ENCODE results near the gene UBL5. TPM values are rescaled to one million over a fixed set of nuclear protein-coding genes. Genes with fewer than 3 reads are reported as not detected.
"Not testable (repeated sequence)": the region's sequence is repeated elsewhere in the genome, so short reads cannot be mapped to it uniquely, and the experiment has no call there.

UBL5 gene
- total RNA-seq, 1 experiment from 2014 or later = 302 TPM

DNA sequence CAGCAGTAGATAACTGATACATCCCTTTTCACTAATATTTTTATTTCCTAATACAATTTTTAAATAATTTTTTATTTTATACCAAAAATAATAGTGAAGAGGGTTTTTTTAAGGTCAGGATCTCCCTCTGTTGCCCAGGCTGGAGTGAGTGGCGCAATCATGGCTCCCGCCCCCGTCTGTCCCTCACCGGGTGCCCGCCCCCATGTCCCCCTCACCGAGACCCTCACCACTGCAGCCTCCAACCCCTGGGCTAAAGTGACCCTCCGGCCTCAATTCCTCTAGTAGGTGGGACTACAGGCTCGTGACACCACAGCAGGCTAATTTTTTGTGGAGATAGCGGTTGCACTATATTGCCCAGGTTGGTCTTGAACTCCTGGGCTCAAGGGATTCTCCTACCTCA, 41.4 kb upstream of the UBL5 start:
- Mint-ChIP-seq H3K27ac (ENCODE audit: low read depth, unreplicated experiment) (peak overlapping the region; percentile 71), H3K9me3 (ENCODE audit: unreplicated experiment) (no peaks in the 10 kb centered on the region), H3K4me1 (ENCODE audit: insufficient read depth, unreplicated experiment) (peaks cover 16% of the 10 kb centered on the region), H3K4me3 (ENCODE audit: unreplicated experiment) (peak overlapping the region; percentile 93), H3K27me3 (ENCODE audit: insufficient read depth, unreplicated experiment) (no peaks in the 10 kb centered on the region), H3K36me3 (ENCODE audit: insufficient read depth, unreplicated experiment) (peaks cover 7% of the 10 kb centered on the region)
- ChIA-PET POLR2A (no interaction called here), CTCF (interaction anchor here (0.7 kb wide), 2 partner anchors 200 to 1169 kb away, joined by 3 to 4 read pairs; no protein-coding TSS in a partner anchor)
- intact Hi-C loops (cut with micrococcal nuclease) = no loop called here
- DNase-seq (ENCODE audit: unreplicated experiment) = no peak
- TF ChIP-seq, protein P1, sequence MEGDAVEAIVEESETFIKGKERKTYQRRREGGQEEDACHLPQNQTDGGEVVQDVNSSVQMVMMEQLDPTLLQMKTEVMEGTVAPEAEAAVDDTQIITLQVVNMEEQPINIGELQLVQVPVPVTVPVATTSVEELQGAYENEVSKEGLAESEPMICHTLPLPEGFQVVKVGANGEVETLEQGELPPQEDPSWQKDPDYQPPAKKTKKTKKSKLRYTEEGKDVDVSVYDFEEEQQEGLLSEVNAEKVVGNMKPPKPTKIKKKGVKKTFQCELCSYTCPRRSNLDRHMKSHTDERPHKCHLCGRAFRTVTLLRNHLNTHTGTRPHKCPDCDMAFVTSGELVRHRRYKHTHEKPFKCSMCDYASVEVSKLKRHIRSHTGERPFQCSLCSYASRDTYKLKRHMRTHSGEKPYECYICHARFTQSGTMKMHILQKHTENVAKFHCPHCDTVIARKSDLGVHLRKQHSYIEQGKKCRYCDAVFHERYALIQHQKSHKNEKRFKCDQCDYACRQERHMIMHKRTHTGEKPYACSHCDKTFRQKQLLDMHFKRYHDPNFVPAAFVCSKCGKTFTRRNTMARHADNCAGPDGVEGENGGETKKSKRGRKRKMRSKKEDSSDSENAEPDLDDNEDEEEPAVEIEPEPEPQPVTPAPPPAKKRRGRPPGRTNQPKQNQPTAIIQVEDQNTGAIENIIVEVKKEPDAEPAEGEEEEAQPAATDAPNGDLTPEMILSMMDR (IDR thresholded peaks at IDR 0.05; ENCODE audit: unreplicated experiment) = no peak
- no TSS peak for BruUV-seq (replicated peaks)

DNA sequence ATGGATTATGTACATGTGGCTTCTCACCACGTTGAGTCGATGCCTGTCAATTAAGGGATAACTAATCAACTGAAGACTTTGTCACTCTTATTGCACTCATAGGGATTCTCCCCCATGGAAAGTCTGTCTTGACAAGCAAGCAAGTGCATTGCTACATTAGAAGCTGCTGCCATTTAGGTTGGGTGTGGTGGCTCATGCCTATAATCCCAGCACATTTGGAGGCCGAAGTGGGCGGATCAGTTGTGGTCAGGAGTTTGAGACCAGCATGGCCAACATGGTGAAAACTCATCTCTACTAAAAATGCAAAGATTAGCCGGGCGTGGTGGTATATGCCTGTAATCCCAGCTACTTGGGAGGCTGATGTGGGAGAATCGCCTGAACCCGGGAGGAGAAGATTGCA, 40.9 kb upstream of the UBL5 start:
- Mint-ChIP-seq H3K27ac (ENCODE audit: low read depth, unreplicated experiment) (no peak overlapping the region), H3K36me3 (ENCODE audit: insufficient read depth, unreplicated experiment) (peaks cover 7% of the 10 kb centered on the region), H3K4me1 (ENCODE audit: insufficient read depth, unreplicated experiment) (peaks cover 16% of the 10 kb centered on the region), H3K9me3 (ENCODE audit: unreplicated experiment) (no peaks in the 10 kb centered on the region), H3K27me3 (ENCODE audit: insufficient read depth, unreplicated experiment) (no peaks in the 10 kb centered on the region), H3K4me3 (ENCODE audit: unreplicated experiment) (peak overlapping the region; percentile 93)
- ChIA-PET POLR2A (interaction anchor here (0.6 to 1.3 kb wide), 2 partner anchors 41 to 139 kb away, joined by 3 to 4 read pairs; partner anchors contain the start of gene UBL5), CTCF (interaction anchor here (0.7 to 0.8 kb wide), 3 partner anchors 161 to 1169 kb away, joined by 3 to 4 read pairs (median 3); no protein-coding TSS in a partner anchor)
- TF ChIP-seq, protein P1 (IDR thresholded peaks at IDR 0.05; ENCODE audit: unreplicated experiment) = no peak
- no TSS peak for BruUV-seq (replicated peaks)
- intact Hi-C loops (cut with micrococcal nuclease) = no loop called here
- no peak for DNase-seq (ENCODE audit: unreplicated experiment)

DNA sequence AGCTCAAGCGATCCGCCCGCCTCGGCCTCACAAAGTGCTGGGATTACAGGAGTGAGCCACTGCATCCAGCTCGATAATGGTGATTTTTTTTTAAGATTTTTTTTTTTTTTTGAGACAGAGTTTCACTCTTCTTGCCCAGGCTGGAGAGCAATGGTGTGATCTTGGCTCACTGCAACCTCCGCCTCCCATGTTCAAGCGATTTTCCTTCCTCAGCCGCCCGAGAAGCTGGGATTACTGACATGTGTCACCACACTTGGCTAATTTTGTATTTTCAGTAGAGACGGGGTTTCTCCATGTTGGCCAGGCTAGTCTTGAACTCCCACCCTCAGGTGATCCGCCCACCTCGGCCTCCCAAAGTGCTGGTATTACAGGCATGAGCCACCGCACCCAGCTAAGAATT, 39.1 kb upstream of the UBL5 start:
- H3K36me3 Mint-ChIP-seq (ENCODE audit: insufficient read depth, unreplicated experiment); intact Hi-C loops (cut with micrococcal nuclease); DNase-seq (ENCODE audit: unreplicated experiment); H3K9me3 Mint-ChIP-seq (ENCODE audit: unreplicated experiment); BruUV-seq (replicated peaks); H3K27ac Mint-ChIP-seq (ENCODE audit: low read depth, unreplicated experiment); H3K27me3 Mint-ChIP-seq (ENCODE audit: insufficient read depth, unreplicated experiment); H3K4me3 Mint-ChIP-seq (ENCODE audit: unreplicated experiment): not testable (repeated sequence)
- CTCF ChIA-PET = interaction anchor here (0.5 to 1.8 kb wide), 12 partner anchors 10 to 1505 kb away, joined by 3 to 11 read pairs (median 4); no protein-coding TSS in a partner anchor
- H3K4me1 Mint-ChIP-seq (ENCODE audit: insufficient read depth, unreplicated experiment) = peaks cover 16% of the 10 kb centered on the region
- POLR2A ChIA-PET = interaction anchor here (1.4 kb wide), 1 partner anchor 166 kb away, joined by 5 read pairs; no protein-coding TSS in a partner anchor

DNA sequence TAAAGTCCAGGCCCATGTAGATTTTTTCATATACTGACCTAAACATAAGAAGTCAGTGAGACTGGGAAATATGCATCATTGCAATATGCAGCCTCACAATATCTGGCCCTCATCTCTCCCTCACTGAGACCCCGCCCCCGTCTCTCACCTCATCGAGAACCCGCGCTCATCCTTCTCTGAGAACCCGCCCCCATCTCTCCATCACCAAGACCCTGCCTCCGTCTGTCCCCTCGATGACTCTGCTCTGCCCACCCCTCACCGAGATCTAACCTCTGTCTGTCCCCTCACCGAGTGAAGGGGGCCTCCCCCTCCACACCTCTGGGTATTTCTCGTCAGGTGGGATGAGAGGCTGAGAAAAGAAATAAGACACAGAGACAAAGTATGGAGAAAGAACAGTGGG, 38.7 kb upstream of the UBL5 start:
- Mint-ChIP-seq H3K4me3 (ENCODE audit: unreplicated experiment) (no peak overlapping the region), H3K4me1 (ENCODE audit: insufficient read depth, unreplicated experiment) (peaks cover 16% of the 10 kb centered on the region), H3K36me3 (ENCODE audit: insufficient read depth, unreplicated experiment) (peaks cover 7% of the 10 kb centered on the region), H3K9me3 (ENCODE audit: unreplicated experiment) (no peaks in the 10 kb centered on the region), H3K27ac (ENCODE audit: low read depth, unreplicated experiment) (no peak overlapping the region), H3K27me3 (ENCODE audit: insufficient read depth, unreplicated experiment) (no peaks in the 10 kb centered on the region)
- ChIA-PET POLR2A (interaction anchor here (1.4 kb wide), 1 partner anchor 167 kb away, joined by 5 read pairs; no protein-coding TSS in a partner anchor), CTCF (interaction anchor here (0.6 to 1.8 kb wide), 7 partner anchors 10 to 1480 kb away, joined by 3 to 11 read pairs (median 4); no protein-coding TSS in a partner anchor)
- BruUV-seq (replicated peaks) = no TSS peak
- intact Hi-C loops (cut with micrococcal nuclease) = no loop called here
- DNase-seq (ENCODE audit: unreplicated experiment) = no peak
- TF ChIP-seq, protein P1 (IDR thresholded peaks at IDR 0.05; ENCODE audit: unreplicated experiment) = no peak

DNA sequence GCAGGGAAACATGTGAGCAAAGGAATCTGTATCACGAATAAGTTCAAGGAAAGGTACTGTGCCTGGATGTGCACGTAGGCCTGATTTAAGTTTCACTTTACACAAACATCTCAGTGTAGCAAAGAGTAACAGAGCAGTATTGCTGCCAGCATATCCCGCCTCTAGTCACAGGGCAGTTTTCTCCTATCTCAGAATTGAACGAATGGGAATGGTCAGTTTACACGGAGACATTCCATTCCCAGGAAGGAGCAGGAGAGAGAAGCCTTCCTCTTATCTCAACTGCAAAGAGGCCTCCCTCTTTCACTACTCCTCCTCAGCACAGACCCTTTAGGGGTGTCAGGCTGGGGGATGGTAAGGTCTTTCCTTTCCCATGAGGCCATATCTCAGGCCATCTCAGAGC, 38.1 kb upstream of the UBL5 start:
- H3K36me3 Mint-ChIP-seq (ENCODE audit: insufficient read depth, unreplicated experiment); H3K4me3 Mint-ChIP-seq (ENCODE audit: unreplicated experiment); DNase-seq (ENCODE audit: unreplicated experiment); BruUV-seq (replicated peaks); H3K9me3 Mint-ChIP-seq (ENCODE audit: unreplicated experiment); intact Hi-C loops (cut with micrococcal nuclease); H3K27ac Mint-ChIP-seq (ENCODE audit: low read depth, unreplicated experiment); H3K27me3 Mint-ChIP-seq (ENCODE audit: insufficient read depth, unreplicated experiment): not testable (repeated sequence)
- H3K4me1 Mint-ChIP-seq (ENCODE audit: insufficient read depth, unreplicated experiment) = peaks cover 16% of the 10 kb centered on the region
- ChIA-PET POLR2A (interaction anchor here (1.9 kb wide), 1 partner anchor 204 kb away, joined by 6 read pairs; no protein-coding TSS in a partner anchor), CTCF (interaction anchor here (0.6 to 2.5 kb wide), 8 partner anchors 142 to 584 kb away, joined by 4 to 23 read pairs (median 8); partner anchors contain the start of gene ZNF121)

DNA sequence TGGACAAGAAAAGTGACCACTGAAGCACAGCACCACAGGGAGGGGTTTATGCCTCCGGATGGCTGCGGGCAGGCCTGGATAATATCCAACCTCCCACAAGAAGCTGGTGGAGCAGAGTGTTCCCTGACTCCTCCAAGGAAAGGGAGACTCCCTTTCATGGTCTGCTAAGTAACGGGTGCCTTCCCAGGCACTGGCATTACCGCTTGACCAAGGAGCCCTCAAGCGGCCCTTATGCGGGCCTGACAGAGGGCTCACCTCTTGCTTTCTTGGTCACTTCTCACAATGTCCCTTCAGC, 36.7 kb upstream of the UBL5 start:
- POLR2A ChIA-PET = interaction anchor here (0.6 to 1.9 kb wide), 5 partner anchors 22 to 1127 kb away, joined by 3 to 6 read pairs (median 4); partner anchors contain the start of gene ZNF846
- intact Hi-C loops (cut with micrococcal nuclease) = loop anchor here (5.0 to 10.0 kb wide), 2 partner anchors 356 to 479 kb away; partner anchors contain the start of gene ZNF266
- H3K27me3 Mint-ChIP-seq (ENCODE audit: insufficient read depth, unreplicated experiment); H3K27ac Mint-ChIP-seq (ENCODE audit: low read depth, unreplicated experiment); H3K4me1 Mint-ChIP-seq (ENCODE audit: insufficient read depth, unreplicated experiment); BruUV-seq (replicated peaks); DNase-seq (ENCODE audit: unreplicated experiment); H3K36me3 Mint-ChIP-seq (ENCODE audit: insufficient read depth, unreplicated experiment); H3K9me3 Mint-ChIP-seq (ENCODE audit: unreplicated experiment): not testable (repeated sequence)
- CTCF ChIA-PET = interaction anchor here (0.6 to 2.5 kb wide), 14 partner anchors 7 to 656 kb away, joined by 3 to 23 read pairs (median 4); partner anchors contain the start of gene ZNF121
- H3K4me3 Mint-ChIP-seq (ENCODE audit: unreplicated experiment) = peak overlapping the region; percentile 87

Measured in MCF 10A (cell line).